Measurements from ENCODE around the gene EYS. TPM values are rescaled to one million over a fixed set of nuclear protein-coding genes. Genes with fewer than 3 reads are reported as not detected.

The EYS gene
- total and polyA plus RNA-seq, 2 of the 13 experiments (the other 11 are each of a cell fraction or from before 2014, with no cell fraction given): 0.04 to 0.07 TPM

DNA sequence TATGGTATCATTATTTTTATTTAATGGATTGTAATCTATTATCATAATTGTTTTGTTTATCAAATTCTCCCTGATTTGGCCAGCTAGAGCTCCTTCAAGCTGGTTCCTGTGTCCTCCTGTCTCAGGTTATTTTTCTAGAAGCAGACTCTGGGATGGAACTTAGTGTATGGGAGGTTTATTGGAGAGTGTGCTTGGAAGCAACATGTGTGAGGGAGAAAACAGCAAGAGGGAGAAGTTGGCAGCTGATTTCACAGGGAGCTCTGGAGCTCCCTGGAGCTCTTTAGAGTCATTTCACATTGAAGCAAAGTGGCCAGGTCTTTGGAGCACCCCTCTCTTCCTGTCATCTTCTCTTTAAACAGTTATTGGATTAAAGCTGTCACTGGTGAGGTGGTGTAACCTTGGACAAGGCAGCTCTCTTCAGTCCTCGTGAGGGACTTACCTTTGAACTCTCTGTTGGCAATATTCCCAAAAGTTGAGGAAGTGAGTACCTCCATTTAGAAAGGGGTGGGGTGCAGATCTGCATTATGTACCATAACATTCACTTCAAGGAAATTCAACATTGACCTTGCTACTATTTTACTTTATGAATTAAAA lies 1967.8 kb downstream of the EYS start (continued):
- TF ChIP-seq PCBP1 (IDR thresholded peaks at IDR 0.05; ENCODE audit: borderline replicate concordance, low read depth, low read length) (no peak), PITX1 (CRISPR knock-in tag; IDR thresholded peaks at IDR 0.05) (no peak), ZNF20 (CRISPR knock-in tag; IDR thresholded peaks at IDR 0.05) (no peak), CREB1 (IDR thresholded peaks at IDR 0.05) (no peak), CREB1 (CRISPR knock-in tag; IDR thresholded peaks at IDR 0.05) (0 out of 2 replicates have a peak, but pooled peaks have one; percentile 31), GATAD2A (CRISPR knock-in tag; IDR thresholded peaks at IDR 0.05) (peak; percentile 68), ZNF138 (CRISPR knock-in tag; IDR thresholded peaks at IDR 0.05; ENCODE audit: low read depth) (no peak), ZNF878 (CRISPR knock-in tag; IDR thresholded peaks at IDR 0.05) (no peak), SIN3B (IDR thresholded peaks at IDR 0.05; ENCODE audit: low read length) (no peak), ZNF333 (CRISPR knock-in tag; IDR thresholded peaks at IDR 0.05; ENCODE audit: borderline replicate concordance) (no peak), ZNF383 (CRISPR knock-in tag; IDR thresholded peaks at IDR 0.05; ENCODE audit: borderline replicate concordance) (no peak), SMAD9 (CRISPR knock-in tag; IDR thresholded peaks at IDR 0.05) (no peak), ZNF557 (CRISPR knock-in tag; IDR thresholded peaks at IDR 0.05) (no peak), CREM (IDR thresholded peaks at IDR 0.05) (no peak; the same call in 1 of the 2 replicates), CREM (CRISPR knock-in tag; IDR thresholded peaks at IDR 0.05) (no peak), FOSL2 (CRISPR knock-in tag; IDR thresholded peaks at IDR 0.05) (peak; percentile 22; the same call in 1 of the 2 replicates), MEF2D (CRISPR knock-in tag; IDR thresholded peaks at IDR 0.05) (no peak), GTF3A (CRISPR knock-in tag; conservative IDR thresholded peaks at IDR 0.05) (no peak), POLR2A (IDR thresholded peaks at IDR 0.05; ENCODE audit: insufficient read depth in 1 of 2, low read depth in 2 of 2, low read length in 2 of 2) (no peak), SNRNP70 (IDR thresholded peaks at IDR 0.05; ENCODE audit: low read depth, low read length) (no peak)
- TF ChIP-seq, protein P1, sequence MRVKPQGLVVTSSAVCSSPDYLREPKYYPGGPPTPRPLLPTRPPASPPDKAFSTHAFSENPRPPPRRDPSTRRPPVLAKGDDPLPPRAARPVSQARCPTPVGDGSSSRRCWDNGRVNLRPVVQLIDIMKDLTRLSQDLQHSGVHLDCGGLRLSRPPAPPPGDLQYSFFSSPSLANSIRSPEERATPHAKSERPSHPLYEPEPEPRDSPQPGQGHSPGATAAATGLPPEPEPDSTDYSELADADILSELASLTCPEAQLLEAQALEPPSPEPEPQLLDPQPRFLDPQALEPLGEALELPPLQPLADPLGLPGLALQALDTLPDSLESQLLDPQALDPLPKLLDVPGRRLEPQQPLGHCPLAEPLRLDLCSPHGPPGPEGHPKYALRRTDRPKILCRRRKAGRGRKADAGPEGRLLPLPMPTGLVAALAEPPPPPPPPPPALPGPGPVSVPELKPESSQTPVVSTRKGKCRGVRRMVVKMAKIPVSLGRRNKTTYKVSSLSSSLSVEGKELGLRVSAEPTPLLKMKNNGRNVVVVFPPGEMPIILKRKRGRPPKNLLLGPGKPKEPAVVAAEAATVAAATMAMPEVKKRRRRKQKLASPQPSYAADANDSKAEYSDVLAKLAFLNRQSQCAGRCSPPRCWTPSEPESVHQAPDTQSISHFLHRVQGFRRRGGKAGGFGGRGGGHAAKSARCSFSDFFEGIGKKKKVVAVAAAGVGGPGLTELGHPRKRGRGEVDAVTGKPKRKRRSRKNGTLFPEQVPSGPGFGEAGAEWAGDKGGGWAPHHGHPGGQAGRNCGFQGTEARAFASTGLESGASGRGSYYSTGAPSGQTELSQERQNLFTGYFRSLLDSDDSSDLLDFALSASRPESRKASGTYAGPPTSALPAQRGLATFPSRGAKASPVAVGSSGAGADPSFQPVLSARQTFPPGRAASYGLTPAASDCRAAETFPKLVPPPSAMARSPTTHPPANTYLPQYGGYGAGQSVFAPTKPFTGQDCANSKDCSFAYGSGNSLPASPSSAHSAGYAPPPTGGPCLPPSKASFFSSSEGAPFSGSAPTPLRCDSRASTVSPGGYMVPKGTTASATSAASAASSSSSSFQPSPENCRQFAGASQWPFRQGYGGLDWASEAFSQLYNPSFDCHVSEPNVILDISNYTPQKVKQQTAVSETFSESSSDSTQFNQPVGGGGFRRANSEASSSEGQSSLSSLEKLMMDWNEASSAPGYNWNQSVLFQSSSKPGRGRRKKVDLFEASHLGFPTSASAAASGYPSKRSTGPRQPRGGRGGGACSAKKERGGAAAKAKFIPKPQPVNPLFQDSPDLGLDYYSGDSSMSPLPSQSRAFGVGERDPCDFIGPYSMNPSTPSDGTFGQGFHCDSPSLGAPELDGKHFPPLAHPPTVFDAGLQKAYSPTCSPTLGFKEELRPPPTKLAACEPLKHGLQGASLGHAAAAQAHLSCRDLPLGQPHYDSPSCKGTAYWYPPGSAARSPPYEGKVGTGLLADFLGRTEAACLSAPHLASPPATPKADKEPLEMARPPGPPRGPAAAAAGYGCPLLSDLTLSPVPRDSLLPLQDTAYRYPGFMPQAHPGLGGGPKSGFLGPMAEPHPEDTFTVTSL (CRISPR knock-in tag; IDR thresholded peaks at IDR 0.05; ENCODE audit: borderline replicate concordance): peak; percentile 64; the same call in 1 of the 2 replicates
- TF ChIP-seq, protein P2, sequence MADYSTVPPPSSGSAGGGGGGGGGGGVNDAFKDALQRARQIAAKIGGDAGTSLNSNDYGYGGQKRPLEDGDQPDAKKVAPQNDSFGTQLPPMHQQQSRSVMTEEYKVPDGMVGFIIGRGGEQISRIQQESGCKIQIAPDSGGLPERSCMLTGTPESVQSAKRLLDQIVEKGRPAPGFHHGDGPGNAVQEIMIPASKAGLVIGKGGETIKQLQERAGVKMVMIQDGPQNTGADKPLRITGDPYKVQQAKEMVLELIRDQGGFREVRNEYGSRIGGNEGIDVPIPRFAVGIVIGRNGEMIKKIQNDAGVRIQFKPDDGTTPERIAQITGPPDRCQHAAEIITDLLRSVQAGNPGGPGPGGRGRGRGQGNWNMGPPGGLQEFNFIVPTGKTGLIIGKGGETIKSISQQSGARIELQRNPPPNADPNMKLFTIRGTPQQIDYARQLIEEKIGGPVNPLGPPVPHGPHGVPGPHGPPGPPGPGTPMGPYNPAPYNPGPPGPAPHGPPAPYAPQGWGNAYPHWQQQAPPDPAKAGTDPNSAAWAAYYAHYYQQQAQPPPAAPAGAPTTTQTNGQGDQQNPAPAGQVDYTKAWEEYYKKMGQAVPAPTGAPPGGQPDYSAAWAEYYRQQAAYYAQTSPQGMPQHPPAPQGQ (CRISPR knock-in tag; IDR thresholded peaks at IDR 0.05; ENCODE audit: borderline replicate concordance): no peak
- TF ChIP-seq, protein P3, sequence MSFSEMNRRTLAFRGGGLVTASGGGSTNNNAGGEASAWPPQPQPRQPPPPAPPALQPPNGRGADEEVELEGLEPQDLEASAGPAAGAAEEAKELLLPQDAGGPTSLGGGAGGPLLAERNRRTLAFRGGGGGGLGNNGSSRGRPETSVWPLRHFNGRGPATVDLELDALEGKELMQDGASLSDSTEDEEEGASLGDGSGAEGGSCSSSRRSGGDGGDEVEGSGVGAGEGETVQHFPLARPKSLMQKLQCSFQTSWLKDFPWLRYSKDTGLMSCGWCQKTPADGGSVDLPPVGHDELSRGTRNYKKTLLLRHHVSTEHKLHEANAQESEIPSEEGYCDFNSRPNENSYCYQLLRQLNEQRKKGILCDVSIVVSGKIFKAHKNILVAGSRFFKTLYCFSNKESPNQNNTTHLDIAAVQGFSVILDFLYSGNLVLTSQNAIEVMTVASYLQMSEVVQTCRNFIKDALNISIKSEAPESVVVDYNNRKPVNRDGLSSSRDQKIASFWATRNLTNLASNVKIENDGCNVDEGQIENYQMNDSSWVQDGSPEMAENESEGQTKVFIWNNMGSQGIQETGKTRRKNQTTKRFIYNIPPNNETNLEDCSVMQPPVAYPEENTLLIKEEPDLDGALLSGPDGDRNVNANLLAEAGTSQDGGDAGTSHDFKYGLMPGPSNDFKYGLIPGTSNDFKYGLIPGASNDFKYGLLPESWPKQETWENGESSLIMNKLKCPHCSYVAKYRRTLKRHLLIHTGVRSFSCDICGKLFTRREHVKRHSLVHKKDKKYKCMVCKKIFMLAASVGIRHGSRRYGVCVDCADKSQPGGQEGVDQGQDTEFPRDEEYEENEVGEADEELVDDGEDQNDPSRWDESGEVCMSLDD (CRISPR knock-in tag; IDR thresholded peaks at IDR 0.05; ENCODE audit: borderline replicate concordance): no peak

Data from HepG2 (cell line).